ENCODE measurements around the gene C9orf85.

Gene C9orf85

GRCh38 chr9:71925834-71926233, 14.4 kb downstream of the C9orf85 start:
- H3K4me3 ChIP-seq (ENCODE audit: low read depth in 1 of 2, low read length in 1 of 2), result no peak overlapping the region
- TF ChIP-seq, protein P1, sequence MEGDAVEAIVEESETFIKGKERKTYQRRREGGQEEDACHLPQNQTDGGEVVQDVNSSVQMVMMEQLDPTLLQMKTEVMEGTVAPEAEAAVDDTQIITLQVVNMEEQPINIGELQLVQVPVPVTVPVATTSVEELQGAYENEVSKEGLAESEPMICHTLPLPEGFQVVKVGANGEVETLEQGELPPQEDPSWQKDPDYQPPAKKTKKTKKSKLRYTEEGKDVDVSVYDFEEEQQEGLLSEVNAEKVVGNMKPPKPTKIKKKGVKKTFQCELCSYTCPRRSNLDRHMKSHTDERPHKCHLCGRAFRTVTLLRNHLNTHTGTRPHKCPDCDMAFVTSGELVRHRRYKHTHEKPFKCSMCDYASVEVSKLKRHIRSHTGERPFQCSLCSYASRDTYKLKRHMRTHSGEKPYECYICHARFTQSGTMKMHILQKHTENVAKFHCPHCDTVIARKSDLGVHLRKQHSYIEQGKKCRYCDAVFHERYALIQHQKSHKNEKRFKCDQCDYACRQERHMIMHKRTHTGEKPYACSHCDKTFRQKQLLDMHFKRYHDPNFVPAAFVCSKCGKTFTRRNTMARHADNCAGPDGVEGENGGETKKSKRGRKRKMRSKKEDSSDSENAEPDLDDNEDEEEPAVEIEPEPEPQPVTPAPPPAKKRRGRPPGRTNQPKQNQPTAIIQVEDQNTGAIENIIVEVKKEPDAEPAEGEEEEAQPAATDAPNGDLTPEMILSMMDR (IDR thresholded peaks at IDR 0.05), result no peak
- no peak overlapping the region for H3K27ac ChIP-seq
- H3K27me3 ChIP-seq, result no peaks in the 10 kb centered on the region
- no peaks in the 10 kb centered on the region for H3K36me3 ChIP-seq
- no peaks in the 10 kb centered on the region for H3K4me1 ChIP-seq (ENCODE audit: control insufficient read depth in 1 of 2, insufficient read depth in 1 of 2, low read depth in 1 of 2, low read length in 1 of 2)
- no peaks in the 10 kb centered on the region for H3K9me3 ChIP-seq

- TF ChIP-seq, protein P1 (IDR thresholded peaks at IDR 0.05), result no peak
- no peak overlapping the region for H3K27ac ChIP-seq
Observed at GRCh38 chr9:71928376-71928775, 16.9 kb downstream of the C9orf85 start.

DNA sequence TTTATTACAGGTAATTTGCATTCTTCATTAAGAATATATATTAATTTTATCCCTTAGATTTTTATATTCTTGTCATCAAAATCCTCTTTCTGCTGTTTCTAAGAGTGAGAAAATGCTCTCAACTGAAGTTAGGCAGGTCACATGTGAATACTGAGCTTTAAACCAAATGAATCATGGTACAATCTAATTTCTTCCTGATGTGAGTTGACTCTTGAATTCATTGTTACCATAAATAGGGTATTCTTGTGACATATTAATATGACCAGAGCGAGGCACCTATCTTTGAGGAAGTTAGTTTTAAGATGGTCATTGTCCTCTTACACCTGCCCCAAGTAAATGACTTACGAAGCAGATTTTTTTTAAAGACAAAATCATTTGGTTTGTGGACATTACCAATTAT, 17.4 kb downstream of the C9orf85 start:
- Histone ChIP-seq H3K4me3 (ENCODE audit: low read depth in 1 of 2, low read length in 1 of 2) (no peak overlapping the region), H3K27ac (no peak overlapping the region), H3K27me3 (no peaks in the 10 kb centered on the region), H3K9me3 (no peaks in the 10 kb centered on the region), H3K36me3 (no peaks in the 10 kb centered on the region), H3K4me1 (ENCODE audit: control insufficient read depth in 1 of 2, insufficient read depth in 1 of 2, low read depth in 1 of 2, low read length in 1 of 2) (no peaks in the 10 kb centered on the region)
- TF ChIP-seq, protein P1 (IDR thresholded peaks at IDR 0.05), result no peak

More at GRCh38 chr9:71928376-71928775, 16.9 kb downstream of the C9orf85 start:
- Histone ChIP-seq H3K9me3 (no peaks in the 10 kb centered on the region), H3K4me1 (ENCODE audit: control insufficient read depth in 1 of 2, insufficient read depth in 1 of 2, low read depth in 1 of 2, low read length in 1 of 2) (no peaks in the 10 kb centered on the region), H3K4me3 (ENCODE audit: low read depth in 1 of 2, low read length in 1 of 2) (no peak overlapping the region), H3K27me3 (no peaks in the 10 kb centered on the region), H3K36me3 (no peaks in the 10 kb centered on the region)

DNA sequence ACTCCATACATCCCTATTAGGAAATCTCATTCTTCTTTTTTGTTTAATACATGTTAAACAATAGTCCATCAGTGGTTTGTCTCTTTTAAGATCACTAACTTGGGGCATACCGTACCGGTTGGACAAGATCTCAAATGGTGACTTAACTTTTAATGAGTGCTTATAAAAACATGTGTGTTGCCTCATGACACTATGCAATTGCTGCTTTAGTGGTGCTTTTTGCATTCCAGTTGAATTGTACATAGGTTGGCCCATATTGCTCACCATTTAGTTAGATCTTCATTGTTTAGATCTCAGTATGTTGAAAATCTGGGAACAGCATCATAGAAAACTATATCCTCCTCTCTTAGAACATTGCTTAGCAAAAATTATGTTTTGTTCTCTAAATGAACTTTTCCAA, 17.8 kb downstream of the C9orf85 start:
- Histone ChIP-seq H3K27me3 (no peaks in the 10 kb centered on the region), H3K4me1 (ENCODE audit: control insufficient read depth in 1 of 2, insufficient read depth in 1 of 2, low read depth in 1 of 2, low read length in 1 of 2) (no peaks in the 10 kb centered on the region), H3K36me3 (no peaks in the 10 kb centered on the region), H3K27ac (no peak overlapping the region), H3K9me3 (no peaks in the 10 kb centered on the region), H3K4me3 (ENCODE audit: low read depth in 1 of 2, low read length in 1 of 2) (no peak overlapping the region)
- TF ChIP-seq, protein P1 (IDR thresholded peaks at IDR 0.05), result no peak

GRCh38 chr9:71929791-71930440, 18.5 kb downstream of the C9orf85 start:
- no peaks in the 10 kb centered on the region for H3K27me3 ChIP-seq
- no peaks in the 10 kb centered on the region for H3K9me3 ChIP-seq
- H3K4me1 ChIP-seq (ENCODE audit: control insufficient read depth in 1 of 2, insufficient read depth in 1 of 2, low read depth in 1 of 2, low read length in 1 of 2), result no peaks in the 10 kb centered on the region
- no peak overlapping the region for H3K27ac ChIP-seq
- H3K36me3 ChIP-seq, result no peaks in the 10 kb centered on the region
- H3K4me3 ChIP-seq (ENCODE audit: low read depth in 1 of 2, low read length in 1 of 2), result no peak overlapping the region
- TF ChIP-seq, protein P1 (IDR thresholded peaks at IDR 0.05), result no peak
